Suprapubic skin (tissue), 4 donors: Measurements from ENCODE around the gene TGFB3.

Source experiments
- CTCF ChIP-seq, 2 donors: fragments of 200-600 bp in 1 of 2; fragments of 450-650 bp in 1 of 2; sonication (generic) in 1 of 2; IDR thresholded peaks; one replicate each; pipeline ENCODE4 v1.5.1; 2016 to 2019; ENCODE audit warnings: antibody characterized with exemption in 2 of 2, mild to moderate bottlenecking in 1 of 2, moderate library complexity in 1 of 2
- EP300 ChIP-seq: sonication (generic); formaldehyde crosslinking; IDR thresholded peaks from one replicate; pipeline ENCODE4 v1.6.1; 2017; ENCODE audit warnings: antibody characterized with exemption
- POLR2A ChIP-seq, 2 donors: fragments of 450-650 bp; IDR thresholded peaks; one replicate each; pipeline ENCODE4 v1.6.1; 2017; ENCODE audit warnings: antibody characterized with exemption in 2 of 2, mild to moderate bottlenecking in 2 of 2, moderate library complexity in 2 of 2
- POLR2AphosphoS5 ChIP-seq, 3 donors: sonication (generic); formaldehyde crosslinking; IDR thresholded peaks; one replicate each; pipeline ENCODE4 v1.6.1; 2017; ENCODE audit warnings: antibody characterized with exemption in 3 of 3

- TF ChIP-seq CTCF (IDR thresholded peaks at IDR 0.05) (no peak), EP300 (no peak), POLR2A (IDR thresholded peaks at IDR 0.05) (no peak), POLR2AphosphoS5 (IDR thresholded peaks at IDR 0.05) (no peak)
These were observed 8.9 kb downstream of the TGFB3 start for GRCh38 chr14:75972801-75973421.
